Activated CD4-positive, alpha-beta T cell treated with anti-CD3 and anti-CD28 coated beads, Interleukin-2, amount 50 U/mL, for 24 hours (primary cell): ENCODE data around the gene CYP3A5.
"Not testable (repeated sequence)": the region's sequence is repeated elsewhere in the genome, so short reads cannot be mapped to it uniquely, and the experiment has no call there.

Experiments used
- DNase-seq, 2 donors: peaks; one replicate each; pipeline ENCODE4 v3.0.0-alpha.2; 2020; ENCODE audit warnings: low read depth in 1 of 2, low spot score in 1 of 2

CYP3A5 gene

DNA sequence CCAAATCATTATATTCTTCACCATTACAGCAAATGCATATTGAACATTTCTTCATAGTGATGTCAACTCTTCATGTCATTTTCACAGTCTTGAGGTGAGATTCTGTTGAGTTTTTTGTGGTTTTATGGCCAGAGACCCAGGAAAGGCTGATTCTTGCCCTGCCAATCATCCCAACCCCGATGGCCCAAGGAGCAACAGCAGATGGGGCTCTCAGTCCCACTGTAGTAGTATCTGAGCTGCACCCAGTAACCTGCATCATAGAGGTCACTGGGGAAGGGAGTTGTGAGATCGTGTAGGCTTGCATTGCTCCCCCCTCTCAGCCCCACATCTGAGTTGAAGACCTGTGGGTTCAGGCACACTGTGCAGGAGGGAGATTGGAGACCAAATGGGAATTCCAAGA lies 36.3 kb downstream of the CYP3A5 start:
- no peak for DNase-seq

DNA sequence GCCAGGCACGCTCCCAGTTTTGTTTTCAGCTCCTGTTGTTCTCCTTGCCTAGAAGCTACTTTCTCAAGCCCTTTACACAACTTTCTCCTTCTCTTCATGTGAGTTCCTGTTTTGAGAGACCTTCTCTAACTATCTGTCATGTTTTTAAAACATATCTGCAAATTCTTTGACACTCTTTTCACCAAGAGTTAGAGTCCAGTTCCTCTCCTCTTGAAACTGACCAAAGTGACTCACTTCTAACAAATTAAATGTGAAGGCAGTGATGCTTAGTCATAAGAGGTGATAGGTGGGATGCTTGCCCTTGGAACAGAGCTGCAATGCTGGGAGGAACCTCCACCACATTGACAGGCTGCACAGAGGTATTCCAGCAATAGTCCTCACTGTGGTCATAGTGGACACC lies 37.8 kb downstream of the CYP3A5 start:
- no peak for DNase-seq

GRCh38 chr7:99639267-99639666 lies 40.5 kb downstream of the CYP3A5 start:
- no peak for DNase-seq

GRCh38 chr7:99638731-99639130 lies 41.1 kb downstream of the CYP3A5 start:
- no peak for DNase-seq

DNA sequence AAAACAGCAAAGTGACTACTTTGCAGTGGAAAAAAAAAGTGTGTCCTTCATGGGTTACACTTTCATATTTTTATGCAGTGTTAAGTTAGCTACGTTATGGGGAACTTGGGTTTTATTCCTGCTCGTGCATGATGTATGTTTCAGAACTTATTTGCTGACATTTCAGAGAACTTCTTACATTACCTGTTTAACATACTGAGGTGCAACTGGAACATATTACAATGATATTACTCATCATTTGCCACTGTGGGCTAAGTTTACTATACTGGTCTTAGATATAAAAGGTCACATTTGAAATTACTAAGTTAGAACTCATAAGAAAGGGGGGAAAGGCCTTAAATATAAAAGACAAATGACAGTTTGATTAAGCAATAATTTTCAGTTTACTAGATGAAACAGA lies 42.4 kb downstream of the CYP3A5 start:
- not testable (repeated sequence) for DNase-seq

DNA sequence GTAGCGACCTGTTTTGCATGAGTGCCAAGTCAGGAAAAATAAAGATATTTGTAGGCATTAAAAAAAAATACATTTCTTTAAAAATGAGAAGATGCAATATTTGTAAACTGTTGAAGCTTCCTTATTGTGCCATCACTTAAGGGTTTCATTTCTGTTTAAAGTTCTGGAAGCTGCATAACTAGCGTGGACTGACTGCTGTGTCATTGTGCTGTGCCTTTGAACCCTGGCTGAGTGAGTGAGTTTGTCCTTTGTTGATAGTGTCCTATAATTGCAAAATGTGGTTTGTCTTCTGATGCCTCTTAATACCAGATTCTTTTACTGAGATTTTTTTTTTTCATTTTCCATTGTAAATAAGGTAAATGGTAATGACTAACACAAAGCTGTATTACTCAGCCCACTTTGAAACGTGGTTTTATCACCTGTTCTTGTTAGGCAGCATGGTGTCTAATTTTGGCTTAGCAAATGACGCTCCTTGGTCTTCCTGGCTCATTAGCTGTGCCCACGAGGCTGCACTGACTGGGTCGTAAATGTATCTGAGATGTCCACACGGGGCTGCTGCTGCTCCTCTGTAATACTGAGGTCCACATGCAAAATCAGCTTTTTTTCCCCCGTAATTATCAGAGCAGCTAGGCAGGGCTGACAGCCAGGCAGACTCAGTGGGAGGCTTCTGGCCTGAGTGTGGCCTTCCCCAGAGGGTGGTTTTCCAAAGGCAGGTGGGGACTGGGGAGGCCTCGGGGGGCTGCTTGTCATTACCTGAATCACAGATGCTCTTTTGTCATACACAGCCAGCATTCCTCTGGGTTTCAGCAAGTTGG lies 48.3 kb downstream of the CYP3A5 start:
- DNase-seq, result peak in 1 of 2 donors; percentile 54

- DNase-seq, result no peak
Measured at GRCh38 chr7:99629643-99630042, 50.2 kb downstream of the CYP3A5 start.

DNA sequence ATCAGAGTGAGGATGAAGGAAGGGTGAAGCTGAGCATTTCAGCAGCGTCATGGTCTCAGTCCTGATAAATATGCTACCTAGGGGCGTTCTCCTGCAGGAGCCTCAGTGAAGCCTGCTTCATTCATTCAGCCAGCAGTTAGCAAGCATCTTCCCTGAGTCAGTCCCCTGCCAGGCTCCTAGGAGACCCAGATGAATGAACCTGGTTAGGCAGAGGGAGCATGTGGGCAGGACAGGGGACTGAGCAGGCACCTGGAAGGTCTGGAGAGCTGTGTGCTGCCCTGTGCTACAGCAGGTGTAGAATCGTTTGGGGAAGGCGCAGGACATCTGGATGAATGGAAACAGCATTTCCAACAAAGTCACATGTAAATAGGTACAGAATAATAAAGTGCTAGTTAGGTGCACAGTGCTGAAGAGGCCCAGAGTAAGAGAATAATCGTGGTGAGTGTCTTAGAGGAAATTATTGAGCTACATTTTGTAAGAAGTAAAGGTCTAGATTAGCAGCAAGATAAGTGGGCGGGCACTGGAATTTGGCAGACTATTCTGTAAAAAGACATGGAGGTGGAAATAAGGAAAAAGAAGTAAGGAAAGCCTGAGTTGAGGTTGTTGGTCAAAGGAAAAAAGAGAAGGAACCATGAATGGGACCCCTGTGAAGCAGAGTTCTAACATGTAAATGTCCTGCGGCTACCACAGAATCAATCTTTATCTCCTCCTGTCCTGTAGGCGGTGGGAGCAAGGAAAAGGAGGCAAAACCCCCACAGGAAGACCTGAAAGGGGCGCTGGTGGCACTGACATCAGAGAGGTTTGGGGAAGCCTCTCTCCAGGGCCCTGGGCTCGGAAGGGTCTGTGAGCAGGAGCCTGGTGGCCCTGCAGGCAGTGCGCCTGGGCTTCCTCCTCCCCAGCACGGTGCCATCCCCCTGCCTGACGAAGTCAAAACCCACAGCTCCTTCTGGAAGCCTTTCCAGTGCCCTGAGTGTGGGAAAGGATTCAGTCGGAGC lies 51.0 kb downstream of the CYP3A5 start:
- DNase-seq, result no peak

DNA sequence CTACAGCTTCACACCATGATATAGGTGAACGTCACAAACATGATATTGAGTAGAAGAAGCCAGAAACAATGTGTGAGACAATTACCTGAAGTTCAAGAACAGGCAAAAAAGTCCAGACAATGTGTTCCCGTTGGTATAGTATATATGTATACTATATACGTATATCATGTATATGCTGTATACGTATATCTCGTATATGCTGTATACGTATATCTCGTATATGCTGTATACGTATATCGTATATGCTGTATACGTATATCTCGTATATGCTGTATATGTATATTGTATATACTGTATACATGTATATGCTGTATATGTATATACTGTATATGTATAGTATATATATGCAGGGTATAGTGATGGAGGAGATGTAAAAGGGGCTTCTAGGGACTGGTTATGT lies 52.3 kb downstream of the CYP3A5 start:
- DNase-seq, result no peak

GRCh38 chr7:99626661-99627060 lies 53.1 kb downstream of the CYP3A5 start:
- no peak for DNase-seq

DNA sequence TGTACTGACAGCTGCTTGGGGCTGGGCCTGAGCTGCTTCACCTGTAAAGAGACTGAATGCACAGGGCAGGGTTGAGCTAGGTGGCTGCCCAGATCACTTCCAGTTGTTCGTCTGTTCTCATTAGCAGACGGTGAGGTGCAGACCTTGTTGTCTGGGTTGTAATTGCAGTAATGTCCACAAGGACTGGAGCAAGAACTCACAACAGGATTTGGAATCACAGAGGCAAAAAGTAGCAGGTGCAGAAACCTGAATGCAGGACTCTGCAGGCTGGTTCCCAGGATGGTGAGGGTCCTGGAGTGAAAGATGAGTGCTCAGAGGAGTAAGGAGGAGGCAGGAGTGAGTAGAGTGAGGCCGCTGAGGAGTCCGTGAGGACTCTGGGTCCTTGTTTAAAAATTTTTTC lies 53.8 kb downstream of the CYP3A5 start:
- no peak for DNase-seq

- no peak for DNase-seq
Measured at GRCh38 chr7:99625321-99625720, 54.5 kb downstream of the CYP3A5 start.

DNA sequence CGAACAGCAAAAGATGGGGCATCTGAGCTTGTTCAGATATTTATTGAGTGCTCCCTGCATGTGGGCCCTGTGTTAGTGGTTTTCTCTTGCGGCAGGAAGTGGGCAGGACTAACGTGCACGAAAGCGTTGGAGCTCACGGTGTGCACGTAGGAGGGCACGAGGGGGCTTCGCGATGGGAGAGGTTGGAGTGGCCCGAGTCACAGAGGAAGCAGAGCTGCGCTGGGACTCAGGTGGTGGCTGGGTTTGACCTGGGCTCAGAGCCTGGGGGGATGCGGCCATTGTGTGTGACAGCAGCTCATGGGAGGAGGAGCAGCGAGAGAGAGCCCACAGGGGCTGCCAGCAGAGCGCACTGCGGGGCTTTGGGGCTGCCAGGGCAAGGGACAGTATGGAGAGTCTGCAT lies 55.3 kb downstream of the CYP3A5 start:
- peak in 1 of 2 donors; percentile 61 for DNase-seq

DNA sequence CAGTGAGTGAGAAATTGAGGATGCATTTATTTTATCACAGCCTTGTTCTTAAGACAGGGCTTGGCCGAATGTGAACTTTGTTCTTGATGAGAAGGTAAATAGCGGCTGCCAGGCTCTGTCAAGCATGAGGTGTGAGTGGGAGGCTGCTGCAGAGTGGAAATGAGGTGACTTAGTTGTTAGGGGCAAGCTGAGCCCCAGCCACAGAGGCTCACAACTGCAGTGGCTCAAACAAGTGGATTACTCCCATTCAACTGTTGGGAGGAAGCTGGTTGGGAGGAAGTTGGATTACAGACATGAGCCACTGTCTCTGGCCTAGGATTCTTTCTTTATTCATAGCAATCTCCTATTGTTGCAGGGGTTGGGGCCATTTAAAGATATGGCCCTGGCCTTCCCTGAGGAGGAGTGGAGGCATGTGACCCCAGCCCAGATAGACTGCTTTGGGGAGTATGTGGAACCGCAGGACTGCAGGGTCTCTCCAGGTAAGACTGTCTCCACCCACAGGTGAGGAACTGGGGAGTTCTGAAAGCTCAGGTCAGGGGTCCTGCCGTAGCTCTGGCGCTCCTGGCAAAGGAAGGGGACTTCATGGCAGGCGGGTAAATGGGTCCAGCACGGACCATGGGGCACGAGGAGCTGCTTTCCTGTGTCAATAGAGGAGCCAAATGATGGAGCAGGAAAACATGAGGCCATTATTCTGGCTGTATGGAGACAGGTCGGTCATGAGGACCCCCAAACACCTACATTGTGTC lies 55.9 kb downstream of the CYP3A5 start:
- no peak for DNase-seq

- no peak for DNase-seq
Measured at GRCh38 chr7:99623091-99623693, 56.6 kb downstream of the CYP3A5 start.

DNA sequence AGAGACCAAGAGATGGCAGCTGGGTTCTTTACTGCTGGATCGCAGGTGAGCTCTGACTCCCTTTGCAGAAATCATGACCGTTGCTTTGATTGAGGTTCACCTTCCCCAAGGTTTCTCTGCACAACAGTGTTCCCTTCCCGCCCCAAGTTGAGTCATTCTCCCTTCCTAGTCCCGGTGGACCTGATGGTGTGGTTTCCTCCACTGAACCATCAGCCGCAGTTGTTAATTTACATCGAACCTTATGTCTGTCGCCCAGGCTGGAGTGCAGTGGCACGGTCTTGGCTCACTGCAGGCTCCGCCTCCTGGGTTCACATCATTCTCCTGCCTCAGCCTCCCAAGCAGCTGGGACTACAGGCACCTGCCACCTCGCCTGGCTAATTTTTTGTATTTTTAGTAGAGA lies 57.2 kb downstream of the CYP3A5 start:
- no peak for DNase-seq

DNA sequence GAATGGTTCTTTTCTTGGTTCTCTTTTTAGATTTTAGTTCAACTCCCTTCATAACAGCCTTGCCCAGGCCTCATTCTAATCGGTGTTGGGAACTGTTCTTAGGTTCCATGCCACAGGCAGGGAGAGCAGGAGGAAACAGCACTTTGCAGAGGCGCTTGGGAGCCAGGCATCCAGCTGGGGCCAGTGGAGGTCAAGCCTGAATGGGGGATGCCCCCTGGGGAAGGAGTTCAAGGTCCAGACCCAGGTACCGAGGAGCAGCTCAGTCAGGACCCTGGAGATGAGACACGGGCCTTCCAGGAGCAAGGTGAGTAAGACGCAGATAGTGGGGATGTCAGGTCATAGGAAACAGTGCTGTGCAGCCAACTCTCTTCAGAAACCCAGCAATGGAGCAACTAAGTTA lies 58.5 kb downstream of the CYP3A5 start:
- DNase-seq, result no peak

DNA sequence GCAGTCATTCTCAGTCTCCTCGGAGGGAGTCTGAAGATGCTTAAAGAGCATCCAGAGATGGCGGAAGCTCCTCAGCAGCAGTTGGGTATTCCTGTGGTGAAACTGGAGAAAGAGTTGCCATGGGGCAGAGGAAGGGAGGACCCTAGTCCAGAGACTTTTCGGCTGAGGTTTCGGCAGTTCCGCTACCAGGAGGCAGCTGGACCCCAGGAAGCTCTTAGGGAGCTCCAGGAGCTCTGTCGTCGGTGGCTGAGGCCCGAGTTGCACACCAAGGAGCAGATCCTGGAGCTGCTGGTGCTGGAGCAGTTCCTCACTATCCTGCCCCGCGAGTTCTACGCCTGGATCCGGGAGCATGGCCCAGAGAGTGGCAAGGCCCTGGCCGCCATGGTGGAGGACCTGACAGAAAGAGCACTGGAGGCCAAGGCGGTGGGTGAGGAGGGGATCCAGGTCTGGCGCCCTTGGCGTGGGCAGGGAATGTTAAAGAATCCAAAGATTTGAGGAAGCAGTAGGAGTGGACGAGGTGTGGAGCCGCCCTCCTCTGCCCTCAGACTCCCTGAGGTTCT lies 60.1 kb downstream of the CYP3A5 start:
- DNase-seq, result no peak

GRCh38 chr7:99618726-99619125 lies 61.1 kb downstream of the CYP3A5 start:
- DNase-seq, result no peak

- DNase-seq, result no peak
Measured at GRCh38 chr7:99617192-99617781, 62.5 kb downstream of the CYP3A5 start.
